GM23248 (cell line): ENCODE results near the gene SLC12A7.

Experiments
- EZH2 ChIP-seq: fragments of 200-600 bp; sonication (generic); IDR thresholded peaks from 2 replicates; pipeline ENCODE4 v1.6.1; 2018; ENCODE audit warnings: antibody characterized with exemption, mild to moderate bottlenecking; ENCODE audit not compliant: insufficient read depth, poor library complexity, severe bottlenecking
- EZH2phosphoT487 ChIP-seq: fragments of 200-600 bp; sonication (generic); IDR thresholded peaks from 2 replicates; pipeline ENCODE4 v1.6.1; 2018; ENCODE audit warnings: antibody characterized with exemption, moderate library complexity, mild to moderate bottlenecking, low read depth; ENCODE audit not compliant: insufficient read depth

DNA sequence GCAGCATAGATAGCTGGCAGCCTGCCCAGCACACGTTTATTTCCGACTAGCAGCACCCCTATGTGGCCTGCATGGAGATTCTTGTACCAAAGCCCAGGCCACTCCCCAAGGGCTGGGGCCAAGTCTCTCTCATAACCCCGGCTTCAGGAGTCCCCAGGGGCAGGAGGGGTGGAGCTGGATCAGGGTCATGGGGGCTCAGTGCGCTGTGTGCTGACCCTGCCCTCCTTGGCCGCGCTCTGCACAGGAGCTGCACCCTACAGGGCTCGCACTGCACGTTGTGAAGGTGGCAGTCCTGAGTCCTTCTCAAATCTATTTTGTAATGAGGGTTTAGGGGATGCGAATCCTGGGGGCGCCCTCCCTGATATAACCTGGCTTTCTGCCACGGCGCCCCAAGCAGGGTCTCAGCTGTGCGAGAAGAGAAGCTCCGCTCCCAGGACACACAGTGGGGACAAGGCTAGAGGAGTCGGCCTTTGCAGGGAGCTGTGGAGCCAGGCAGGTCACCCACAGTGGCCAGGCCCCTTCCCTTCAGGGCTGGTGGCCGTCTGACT, 74.7 kb downstream of the SLC12A7 start:
- no peak for TF ChIP-seq EZH2
- TF ChIP-seq EZH2phosphoT487, result no peak
